Measurements from ENCODE around the gene C3orf18. TPM values are rescaled to one million over a fixed set of nuclear protein-coding genes. Genes with fewer than 3 reads are reported as not detected.

Gene C3orf18
- polyA plus RNA-seq, 5 donors: 16.5 to 23.6 (median 22.8) TPM

DNA sequence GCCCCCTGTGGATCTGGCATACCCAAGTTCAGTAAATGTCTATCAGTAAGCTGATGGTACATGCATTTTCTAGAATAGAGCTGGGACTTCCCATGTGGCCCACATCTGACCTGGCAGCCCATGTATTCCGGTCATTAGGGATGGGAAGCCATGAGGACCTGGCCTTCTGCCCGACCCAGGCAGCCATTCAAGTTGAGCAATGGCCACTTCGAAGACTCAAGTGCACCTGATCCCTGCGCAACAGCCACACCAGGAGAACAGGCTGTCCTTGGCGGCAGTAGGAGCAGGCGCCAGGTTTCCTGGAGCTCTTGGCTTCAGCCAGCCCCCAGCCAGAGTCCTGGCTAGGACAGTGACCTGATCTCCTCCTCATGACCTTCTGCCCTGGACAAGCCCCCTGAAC is 16.4 kb upstream of the C3orf18 start:
- peak in 1 of 2 donors; percentile 48 for DNase-seq

DNA sequence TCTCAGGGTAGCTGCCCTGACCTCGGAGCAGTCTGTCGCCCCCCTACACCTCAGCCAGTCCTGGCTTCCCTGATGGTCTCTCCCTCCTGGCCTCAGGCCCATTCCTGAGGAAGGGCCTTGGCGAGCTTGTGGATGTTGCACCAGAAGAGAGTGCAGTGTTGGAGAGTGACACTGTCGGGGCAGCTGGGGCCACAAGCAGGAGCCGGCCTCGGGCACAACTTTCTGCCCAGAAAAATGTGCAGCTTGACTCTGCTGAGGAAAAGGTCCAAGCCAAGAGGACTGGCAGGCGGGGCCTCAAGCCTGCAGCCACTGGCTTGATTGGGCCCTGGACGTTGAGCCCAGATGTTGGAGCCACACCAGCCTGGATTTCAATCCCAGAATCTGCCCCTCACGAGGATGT is 14.5 kb upstream of the C3orf18 start:
- DNase-seq: no peak

DNA sequence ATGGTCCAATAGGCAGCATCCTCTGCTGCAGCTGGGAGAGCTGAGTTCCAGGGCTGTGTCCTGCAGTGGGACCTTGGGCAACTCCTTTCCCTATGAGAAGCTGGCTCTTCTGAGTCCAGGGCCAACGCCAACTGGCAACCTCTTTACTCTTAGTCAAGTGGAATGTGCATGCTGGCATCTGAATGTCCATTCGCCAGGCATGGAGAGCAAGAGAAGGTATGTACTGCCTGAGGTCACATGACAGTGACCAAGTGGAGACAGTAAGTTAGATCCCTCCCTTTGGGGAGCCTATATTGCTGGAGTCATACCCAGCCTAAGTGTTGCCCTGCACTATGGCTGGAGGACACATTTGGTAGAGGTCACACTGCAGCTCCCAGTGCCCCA is 13.9 kb upstream of the C3orf18 start:
- no peak for DNase-seq

DNA sequence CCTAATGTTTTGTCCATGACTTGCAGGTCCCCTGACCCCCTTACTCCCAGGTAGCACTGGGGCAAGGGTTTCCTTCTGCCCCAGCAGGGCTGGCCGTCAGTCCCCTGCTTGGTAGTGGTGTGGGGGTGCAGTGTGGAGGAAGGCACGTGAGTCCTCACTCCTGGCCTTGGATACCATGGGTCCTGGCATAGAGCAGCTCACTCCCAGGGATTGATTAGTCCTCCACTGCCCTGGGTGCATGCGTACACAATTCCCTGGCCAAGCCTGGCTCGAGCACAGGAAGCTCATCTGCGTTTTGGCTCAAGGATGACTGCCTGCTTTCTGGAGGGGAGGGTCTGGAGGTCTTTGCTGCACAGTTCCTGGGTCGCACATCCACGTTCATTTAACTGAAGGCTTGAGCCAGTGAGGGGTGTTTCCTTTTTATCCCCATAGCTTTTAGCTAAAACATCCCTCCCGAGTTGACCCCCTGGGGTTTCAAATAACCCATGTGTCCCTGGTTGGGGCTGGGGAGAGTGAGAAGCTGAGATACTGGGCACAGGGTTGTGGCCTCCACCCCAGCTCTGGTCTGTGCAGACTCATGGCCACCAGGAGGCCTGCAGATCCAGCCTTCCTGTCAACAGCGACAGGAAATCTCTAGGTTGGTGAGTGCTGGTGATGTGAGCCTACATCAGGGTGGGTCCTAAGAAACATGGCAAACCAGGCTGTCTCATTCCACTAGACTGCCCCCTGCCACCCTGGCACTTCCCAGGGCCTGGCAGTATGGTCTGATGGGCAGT is 13.3 kb upstream of the C3orf18 start:
- DNase-seq: no peak

DNA sequence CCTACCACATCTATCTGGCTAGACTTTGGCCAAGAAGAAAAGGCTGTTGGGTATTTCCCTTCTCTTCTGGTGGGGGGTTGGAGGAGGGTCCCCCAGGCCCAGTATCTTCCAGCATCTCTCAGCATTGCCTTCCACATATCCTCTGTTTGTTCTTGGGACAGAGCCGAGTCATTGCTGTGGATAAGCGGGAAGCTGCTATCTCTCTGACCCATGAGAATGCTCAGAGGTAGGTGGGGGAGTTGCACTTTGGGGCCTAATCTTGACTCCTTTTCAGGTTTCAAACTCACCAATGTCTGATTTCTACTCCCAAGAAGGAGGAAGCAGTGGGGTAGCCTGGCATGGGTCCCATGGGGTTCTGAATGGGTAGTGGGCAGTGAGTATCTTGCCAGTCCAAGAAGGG is 9.8 kb upstream of the C3orf18 start:
- no peak for DNase-seq

DNA sequence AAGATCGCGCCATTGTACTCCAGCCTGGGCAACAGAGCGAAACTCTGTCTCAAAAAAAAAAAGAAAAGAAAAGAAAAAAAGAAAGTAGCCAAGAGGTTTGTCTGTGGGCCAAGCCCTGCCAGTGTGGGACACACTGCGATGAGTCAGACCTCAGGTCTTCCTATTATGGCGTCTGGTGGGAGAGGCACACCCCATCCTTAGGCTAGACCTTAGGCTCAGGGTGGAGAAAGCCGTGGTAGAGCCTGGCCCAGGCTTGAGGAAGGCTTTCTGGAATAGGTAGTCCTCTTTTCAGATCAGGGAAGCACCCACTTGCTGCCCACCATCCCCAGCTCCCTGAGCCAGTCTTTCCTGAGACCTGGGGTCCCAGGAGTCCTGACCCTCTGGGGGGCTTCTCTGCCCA is 7.8 kb upstream of the C3orf18 start:
- no peak for DNase-seq

DNA sequence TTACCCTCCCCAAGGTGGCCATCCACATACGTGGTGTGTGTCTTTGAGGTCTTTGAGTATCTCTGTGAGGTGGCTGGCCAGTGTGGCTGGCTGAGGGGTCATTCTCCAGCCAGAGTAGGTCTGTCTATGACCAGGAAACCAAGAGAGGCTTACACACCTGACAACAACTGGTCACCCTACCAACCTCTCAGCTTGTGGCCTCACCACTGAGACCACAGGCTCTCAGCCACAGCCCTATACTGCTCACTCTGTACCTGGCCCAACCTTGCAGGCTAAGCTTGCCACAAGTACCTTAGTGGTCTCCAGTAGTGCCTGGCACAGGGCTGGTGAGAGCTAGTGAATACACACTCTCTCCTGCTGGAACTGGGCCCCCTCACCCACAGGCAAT is 6.9 kb upstream of the C3orf18 start:
- DNase-seq: no peak

DNA sequence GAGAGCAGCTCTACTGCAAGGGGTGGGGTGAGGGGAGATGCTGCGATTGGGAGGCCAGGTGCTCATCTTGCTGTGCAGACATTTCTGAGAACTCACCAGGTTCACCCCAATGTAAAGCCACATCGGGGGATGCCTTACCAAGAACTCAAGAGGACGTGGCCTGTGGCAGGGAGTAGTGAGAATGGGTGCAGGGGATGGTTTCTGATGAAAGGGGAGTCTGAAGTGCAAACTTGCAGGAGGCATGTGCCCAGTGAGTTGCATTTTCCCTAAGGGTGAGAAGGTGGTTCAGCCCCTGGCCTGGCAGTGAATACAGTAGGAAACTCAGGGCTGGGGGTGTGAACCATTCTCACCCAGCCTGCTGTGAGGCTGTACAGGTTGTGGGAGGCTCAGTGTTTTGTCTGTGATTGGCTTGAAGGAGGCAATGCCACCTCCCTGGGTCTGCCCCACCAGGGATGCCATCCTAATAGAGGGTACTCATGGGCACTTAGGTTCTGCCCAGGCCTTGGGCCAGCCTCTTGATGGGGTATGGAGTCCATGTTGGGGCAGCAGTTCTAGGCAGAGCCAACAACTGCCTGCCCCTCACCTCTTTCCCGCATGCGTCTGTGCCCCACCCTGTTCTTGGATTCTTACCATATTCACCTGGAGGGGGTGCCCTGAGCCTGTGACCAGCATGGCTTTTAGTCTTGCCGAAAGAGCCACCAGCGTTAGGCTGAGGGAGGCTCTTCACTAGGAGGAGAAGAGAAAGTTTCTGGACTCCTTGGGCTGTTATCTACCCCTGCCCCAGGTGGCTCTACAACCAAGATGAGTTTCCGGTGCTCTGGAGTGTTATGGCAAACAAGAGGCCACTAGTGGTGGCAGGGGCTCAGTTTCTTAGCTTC is 6.3 kb upstream of the C3orf18 start:
- DNase-seq: no peak

DNA sequence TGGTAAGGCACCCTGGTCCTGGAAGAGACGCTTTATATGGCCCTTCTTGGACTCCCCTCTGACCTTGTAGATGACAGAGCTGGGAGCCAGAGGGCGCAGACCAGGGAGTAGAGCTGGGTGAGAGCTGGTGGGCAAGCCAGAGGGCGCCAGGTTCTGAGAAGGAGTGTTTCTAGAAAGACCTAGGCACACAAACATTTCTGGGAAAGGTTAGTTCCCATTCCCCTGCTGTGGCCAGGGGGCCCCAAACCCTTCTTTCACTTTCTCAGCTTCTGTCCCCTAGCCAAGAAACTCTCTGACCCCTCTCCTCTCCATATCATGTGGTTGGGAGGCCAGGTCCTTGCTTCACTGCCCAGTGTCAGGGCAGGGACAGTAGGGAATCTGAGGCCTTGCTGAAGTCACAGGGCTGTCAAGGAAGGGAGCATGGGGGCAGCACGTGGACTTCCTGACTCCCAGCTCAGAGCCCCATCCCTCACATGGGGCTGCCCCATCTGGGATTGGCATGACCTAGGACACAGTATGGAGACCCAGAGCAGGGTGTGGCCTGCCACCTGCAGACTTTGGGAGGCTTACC is 5.3 kb upstream of the C3orf18 start:
- no peak for DNase-seq

DNA sequence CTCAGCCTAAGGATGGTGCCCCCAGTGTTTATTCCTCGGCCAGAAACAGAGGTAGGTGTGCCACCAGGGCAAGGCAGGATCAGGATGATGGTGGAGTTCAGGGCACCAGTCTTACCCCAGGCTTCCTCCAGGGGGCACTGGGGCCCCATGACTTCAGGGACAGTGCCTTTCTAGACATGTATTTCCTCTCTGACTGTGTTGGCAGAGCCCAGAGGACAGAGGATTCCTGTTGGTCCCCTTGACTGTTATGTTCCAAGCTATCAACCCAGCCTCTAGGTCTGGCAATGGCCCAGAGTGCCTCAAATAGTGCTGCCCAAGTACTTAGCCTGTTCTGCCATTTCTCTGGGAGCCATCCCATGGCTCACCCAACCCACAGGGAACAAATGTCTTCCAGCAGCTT is 4.6 kb upstream of the C3orf18 start:
- DNase-seq: peak in 1 of 2 donors; percentile 73

DNA sequence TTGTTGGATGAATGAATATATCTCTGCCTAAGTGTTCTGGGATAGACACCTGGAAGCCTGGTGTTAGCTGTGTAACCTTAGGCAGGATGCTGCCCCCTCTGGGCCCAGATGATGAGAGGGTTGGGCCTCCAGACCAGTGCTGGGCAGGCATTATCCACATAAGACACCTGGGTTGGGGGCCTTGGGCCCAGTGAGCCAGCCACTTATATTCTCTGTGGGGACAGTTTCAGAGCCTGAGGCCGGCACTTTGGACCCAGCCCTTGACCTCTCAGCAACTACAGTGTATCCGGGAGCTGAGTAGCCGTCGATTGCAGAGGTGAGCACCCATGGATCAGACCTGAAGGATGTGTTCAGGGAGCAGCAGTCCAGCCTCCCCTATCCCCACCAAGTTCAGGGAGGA is 3.9 kb upstream of the C3orf18 start:
- DNase-seq: no peak

DNA sequence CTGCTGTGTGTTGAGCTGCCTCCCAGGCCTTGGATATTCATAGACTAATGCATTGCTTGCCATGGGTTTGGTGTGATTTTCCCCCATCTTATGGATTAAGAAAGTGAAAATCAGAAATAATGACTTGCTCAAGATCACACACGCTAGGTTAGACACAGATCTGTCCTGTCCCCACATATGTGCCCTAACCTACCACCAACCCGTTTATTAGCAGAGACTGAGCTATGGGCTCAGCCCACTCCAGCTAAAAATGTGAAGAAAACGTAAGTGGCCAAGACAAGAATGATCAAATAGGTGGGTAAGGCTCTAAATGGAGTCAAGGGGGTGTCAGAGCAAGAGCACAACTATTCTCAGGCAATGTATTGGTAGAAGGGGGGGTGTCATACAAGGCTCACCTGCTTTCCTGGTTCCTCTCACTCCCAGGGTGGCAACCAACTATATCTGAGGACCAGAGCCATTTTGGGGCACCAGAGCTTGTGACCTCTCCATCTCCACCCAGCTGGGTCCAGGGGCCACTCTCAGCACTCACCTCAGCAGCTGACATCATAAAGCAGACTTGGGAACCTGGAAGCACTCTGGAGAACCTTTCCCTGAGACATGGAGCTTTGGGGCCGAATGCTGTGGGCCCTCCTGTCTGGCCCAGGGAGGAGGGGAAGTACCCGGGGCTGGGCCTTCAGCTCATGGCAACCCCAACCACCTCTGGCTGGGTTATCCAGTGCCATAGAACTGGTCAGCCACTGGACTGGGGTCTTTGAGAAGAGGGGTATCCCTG is 3.1 kb upstream of the C3orf18 start:
- no peak for DNase-seq

DNA sequence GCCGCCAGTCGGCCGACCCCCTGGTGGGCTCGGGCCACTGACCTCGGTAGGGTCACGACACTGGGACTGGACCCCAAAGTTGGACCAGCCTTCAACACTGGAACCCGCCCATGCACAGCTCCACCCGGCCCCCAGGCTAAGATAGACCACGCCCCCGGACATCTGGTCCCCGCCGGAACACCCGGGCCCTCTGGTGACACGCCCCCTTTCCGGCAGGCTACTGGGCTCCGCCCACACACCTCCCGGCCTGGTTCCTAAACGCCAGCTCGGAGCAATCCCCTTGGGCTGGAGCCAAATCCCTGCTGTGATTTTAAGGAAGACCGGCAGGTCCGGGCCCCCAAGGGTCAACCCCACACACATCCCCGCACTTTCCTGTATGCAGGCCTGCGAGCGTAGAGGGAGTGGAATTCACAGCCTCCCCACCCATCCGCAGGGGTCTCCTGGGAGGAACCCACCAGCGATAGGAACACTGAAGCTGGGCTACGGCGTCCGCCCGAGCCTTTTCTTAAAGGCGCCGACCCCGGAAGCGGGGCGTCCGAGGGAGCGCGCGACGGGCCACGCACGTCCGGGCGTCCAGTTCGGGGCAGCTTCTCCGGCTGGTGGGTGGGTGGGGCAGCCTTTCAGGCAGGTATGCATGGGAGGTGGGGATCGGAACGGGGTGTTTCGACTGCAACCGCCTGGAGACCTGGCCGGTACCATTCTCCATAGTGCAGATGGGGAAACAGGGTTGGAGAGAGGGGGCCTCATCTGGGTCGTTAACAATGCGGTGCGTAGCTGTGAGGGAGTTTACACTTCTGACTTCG is 1.6 kb upstream of the C3orf18 start, which contains the start of gene HEMK1:
Gene HEMK1, plus strand, starts transcription at position 576 of the 803 bp plus-strand sequence. CDS start 1,583 bp downstream, outside the sequence.
- DNase-seq: peak; percentile 97

DNA sequence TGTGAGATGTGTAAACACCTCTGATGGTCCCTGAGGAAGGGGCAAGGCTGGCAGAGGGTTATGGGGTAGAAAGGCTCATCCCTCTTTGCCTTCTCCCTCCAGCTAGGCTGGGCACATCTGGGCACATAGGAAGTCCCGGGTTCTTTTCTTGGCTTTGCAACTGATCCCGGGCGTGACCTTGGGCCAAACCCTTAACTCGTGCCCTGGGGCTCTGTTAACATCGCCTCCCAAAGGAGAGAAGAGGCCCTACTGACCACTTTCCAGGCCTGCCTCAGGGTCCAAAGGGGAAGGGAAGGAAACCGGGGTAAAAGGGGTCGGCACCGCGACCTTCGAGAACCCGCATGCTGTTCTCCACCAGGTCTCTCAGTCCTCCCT is 549 bp downstream of the C3orf18 start:
- DNase-seq: no peak

DNA sequence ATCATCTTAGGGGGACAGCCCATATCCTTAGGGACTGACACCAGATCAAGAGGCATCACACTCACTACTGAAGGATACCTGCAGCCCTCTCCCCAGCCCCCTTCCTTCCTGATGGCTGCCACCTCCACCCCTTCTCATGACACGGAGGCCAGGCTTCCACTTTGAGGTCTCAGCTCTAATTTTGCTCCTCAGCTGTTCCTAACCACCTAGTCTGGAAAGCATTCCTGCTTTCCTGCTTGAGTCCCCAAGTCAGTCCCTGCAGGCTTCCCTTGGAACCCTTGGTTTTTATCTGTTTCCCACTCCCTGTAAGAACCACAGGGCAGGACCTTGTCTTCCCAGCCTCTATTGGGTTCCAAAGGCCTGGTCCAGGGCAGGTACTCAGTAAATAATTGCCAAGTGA is 3.2 kb downstream of the C3orf18 start:
- DNase-seq: no peak

DNA sequence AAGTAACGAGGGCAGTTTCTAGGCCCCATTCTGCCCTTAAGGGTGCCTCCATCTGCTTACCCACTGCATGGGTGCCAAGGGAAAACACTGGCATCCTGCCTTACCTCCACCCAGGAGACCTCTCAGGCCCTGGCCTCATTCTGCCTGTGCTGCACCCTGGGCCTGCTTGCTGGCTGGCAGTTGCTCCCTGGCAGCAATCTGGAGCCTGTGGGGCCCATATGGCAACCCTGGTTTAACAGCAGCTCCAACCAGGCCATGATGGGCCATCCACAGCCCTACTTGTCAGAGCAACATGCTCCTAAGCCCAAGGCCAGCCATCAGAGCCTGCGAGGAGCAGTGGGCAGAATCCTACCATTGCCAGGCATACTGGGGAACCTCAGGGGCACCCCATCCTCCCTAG is 3.7 kb downstream of the C3orf18 start:
- DNase-seq: no peak

DNA sequence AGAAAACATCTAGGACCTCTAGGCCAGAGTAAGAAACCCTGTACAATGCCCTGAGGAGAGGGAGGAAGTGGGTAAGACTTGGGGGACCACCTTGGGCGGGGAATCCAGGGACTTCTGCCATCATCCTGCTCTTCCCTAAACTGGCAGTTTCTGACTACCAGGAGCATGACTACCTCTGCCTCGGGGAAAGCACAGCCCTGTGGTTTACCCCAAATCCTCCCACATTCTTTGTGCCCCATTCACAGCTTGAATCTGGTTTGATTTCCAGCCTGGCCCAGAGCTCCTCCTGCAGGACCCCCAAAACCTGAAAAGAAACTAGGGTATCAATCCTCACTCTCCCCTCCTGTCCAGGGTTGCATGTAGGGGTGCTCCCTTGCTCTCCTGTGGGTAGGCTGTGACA is 4.7 kb downstream of the C3orf18 start:
- no peak for DNase-seq

DNA sequence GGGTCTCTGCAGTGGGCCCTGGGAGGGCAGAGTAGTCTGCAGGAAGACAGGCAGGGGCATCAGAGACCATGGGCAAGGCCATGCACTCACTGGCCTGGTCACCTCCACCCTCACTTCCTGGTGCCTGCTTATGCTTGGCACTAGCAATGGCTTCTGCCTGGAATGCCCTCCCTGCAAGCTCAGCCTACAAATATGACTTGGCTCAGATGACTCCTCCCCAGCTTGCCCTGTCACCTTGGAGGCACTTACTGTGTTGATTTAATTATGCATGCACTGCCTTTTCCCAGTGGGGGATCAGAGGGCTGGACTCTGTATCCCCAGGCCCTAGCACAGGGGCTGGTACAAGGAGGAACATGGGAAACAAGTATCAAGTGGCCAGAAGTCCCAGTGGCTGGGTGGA is 7.8 kb downstream of the C3orf18 start:
- no peak for DNase-seq

DNA sequence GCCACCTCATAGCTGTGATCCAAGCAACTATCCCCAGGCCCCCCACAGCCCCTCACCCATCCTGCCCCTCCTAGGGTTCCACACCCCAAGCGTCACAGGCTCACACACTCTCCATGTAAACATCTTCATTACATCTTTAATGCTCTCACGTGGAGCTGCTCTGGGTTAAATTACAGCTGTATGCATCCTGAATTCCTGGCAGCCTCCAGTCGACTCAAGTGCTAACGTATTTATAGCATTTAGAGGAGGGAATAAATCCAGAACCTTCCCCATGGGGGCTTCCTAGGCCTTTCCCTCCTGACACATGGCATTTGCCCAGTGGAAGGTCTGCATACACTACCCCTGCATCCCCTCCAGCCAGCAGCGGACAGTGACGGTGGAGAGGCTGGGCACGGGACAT is 9.6 kb downstream of the C3orf18 start:
- DNase-seq: no peak

DNA sequence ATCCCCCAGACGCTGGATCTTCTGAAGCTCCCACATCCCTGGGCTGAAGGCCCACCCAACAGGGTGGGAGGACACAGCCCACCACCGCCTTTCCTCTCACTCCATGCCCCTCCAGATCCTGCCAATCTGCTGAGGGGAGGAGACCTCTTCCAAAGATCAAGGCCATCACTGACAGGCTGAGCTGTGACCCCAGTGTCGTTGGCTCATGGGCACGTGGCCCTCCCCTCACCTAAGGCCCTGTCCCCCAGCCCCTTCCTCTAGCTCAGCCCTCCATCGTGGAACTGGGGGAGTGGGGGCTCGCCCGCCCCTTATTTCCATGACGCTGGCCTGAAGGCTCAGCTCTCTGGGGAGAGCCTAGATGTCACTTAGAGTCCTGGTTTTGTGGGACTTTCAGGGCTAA is 10.4 kb downstream of the C3orf18 start:
- no peak for DNase-seq

DNA sequence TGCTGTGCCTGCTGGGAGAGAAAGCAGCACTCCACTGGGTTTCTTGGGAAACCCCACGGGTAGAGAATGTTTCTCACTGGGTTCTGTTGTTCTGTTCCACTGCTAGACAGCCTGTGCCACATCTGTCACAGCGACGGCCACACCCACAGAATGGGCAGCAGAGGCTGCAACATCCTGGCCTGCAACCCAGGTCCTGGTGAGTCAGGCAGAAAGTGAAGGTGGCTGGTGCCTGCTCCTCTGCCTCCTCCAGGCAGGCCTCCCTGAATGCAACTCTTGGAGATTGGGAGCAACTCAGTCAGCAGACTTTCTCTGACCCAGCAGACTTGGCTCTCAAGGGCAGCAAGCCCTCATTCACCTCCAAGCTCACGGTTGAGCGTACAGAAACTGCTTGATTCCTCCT is 13.0 kb downstream of the C3orf18 start:
- no peak for DNase-seq
